Measurements from ENCODE around the gene RXRG. TPM values are rescaled to one million over a fixed set of nuclear protein-coding genes. Genes with fewer than 3 reads are reported as not detected.

Gene RXRG
- total RNA-seq, 1 experiment from 2014 or later = not detected

DNA sequence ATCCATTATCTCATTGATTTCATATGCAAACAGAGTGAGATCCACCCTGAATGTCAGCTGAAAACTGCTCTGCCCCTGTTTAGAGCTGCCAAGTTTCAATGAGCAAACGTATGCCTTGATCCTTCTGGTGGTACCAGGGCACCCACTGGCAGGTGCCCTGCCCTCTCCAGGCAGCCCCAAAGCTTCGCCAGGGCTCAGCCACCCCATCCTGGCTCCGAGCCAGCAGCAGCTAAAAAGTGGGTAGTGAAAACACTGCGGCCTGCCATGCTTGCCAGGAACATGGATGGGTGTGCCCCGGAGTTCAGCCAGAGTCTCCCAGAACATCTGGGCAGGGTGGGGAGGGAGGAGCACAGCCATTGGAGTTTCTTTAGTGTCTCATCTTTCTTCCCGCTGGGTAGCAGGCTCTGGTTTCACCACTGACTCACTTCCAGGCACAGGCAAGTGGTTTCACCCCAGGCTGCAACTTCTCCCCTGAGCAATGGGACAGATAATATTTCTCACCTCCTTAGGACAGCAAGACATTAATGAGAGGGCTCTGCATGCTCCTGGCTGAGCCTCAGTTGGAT is 80.3 kb downstream of the RXRG start:
- 0 out of 2 replicates have a peak, but pooled peaks have one; percentile 25 for TF ChIP-seq CEBPB (IDR thresholded peaks at IDR 0.05; ENCODE audit: low read depth)
- TF ChIP-seq SP1 (IDR thresholded peaks at IDR 0.05; ENCODE audit: low read depth) = peak; percentile 67
- TF ChIP-seq JUND (IDR thresholded peaks at IDR 0.05) = peak; percentile 59
- TF ChIP-seq, protein P1, sequence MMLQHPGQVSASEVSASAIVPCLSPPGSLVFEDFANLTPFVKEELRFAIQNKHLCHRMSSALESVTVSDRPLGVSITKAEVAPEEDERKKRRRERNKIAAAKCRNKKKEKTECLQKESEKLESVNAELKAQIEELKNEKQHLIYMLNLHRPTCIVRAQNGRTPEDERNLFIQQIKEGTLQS (IDR thresholded peaks at IDR 0.05) = no peak; the same call in 1 of the 2 replicates
- no peak for TF ChIP-seq RAD21 (IDR thresholded peaks at IDR 0.05; ENCODE audit: low read depth)
- TF ChIP-seq ZFX (IDR thresholded peaks at IDR 0.05) = no peak
- TF ChIP-seq, protein P2, sequence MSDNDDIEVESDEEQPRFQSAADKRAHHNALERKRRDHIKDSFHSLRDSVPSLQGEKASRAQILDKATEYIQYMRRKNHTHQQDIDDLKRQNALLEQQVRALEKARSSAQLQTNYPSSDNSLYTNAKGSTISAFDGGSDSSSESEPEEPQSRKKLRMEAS (IDR thresholded peaks at IDR 0.05) = peak; percentile 67
- TF ChIP-seq POLR2AphosphoS5 (IDR thresholded peaks at IDR 0.05; ENCODE audit: low read depth, low read length) = peak; percentile 38; the same call in 1 of the 2 replicates
- TF ChIP-seq EZH2phosphoT487 (IDR thresholded peaks at IDR 0.05; ENCODE audit: borderline replicate concordance) = no peak
- TF ChIP-seq CBX3 (IDR thresholded peaks at IDR 0.05; ENCODE audit: low read depth) = peak; percentile 73
- TF ChIP-seq FOSL1 (IDR thresholded peaks at IDR 0.05; ENCODE audit: low read depth) = peak; percentile 66
- peak; percentile 54 for TF ChIP-seq YY1 (IDR thresholded peaks at IDR 0.05; ENCODE audit: extremely low read depth, insufficient replicate concordance, low read depth, low read length)
- peak; percentile 26; the same call in 1 of the 2 replicates for TF ChIP-seq SIN3A (IDR thresholded peaks at IDR 0.05; ENCODE audit: low read depth)
- ChIA-PET POLR2A (no interaction called here), RAD21 (ENCODE audit: low non-redundant PET in 1 of 2, low total read pairs in 2 of 2, uncharacterized antibody in 2 of 2, unreplicated experiment in 2 of 2) (no interaction called here), CTCF (interaction anchor here (1.2 to 1.5 kb wide), 2 partner anchors 235 to 250 kb away, joined by 3 to 4 read pairs; no protein-coding TSS in a partner anchor)
- H3K9me3 ChIP-seq (ENCODE audit: control insufficient read depth in 1 of 2, insufficient read depth in 1 of 2, low read depth in 1 of 2, low read length in 2 of 2) = no peaks in the 10 kb centered on the region
- intact Hi-C loops (cut with micrococcal nuclease) = loop anchor here (5.0 kb wide), 2 partner anchors 217 to 237 kb away; no protein-coding TSS in a partner anchor
- peak overlapping the region; percentile 67 for H3K4me2 ChIP-seq (ENCODE audit: low read length)
- no peaks in the 10 kb centered on the region for H3K79me2 ChIP-seq (ENCODE audit: insufficient read depth, low read length)
- H3K9ac ChIP-seq (ENCODE audit: low read length) = no peak overlapping the region
- peak; percentile 83 for ATAC-seq
- H2AFZ ChIP-seq (ENCODE audit: low read depth, low read length, poor library complexity, severe bottlenecking) = no peak overlapping the region
- peak overlapping the region in 1 of 2 experiments; percentile 10; a peak in 1 of 4 replicates for H3K4me3 ChIP-seq (replicated peaks in 1 of 2; ENCODE audit: low read depth in 1 of 2, low read length in 2 of 2)
- no peak overlapping the region for H3K27ac ChIP-seq (ENCODE audit: low read depth, low read length)
- no TSS peak for BruUV-seq (replicated peaks)
- peak; percentile 45 for DNase-seq (ENCODE audit: low read depth, low spot score)
- H4K20me1 ChIP-seq (ENCODE audit: insufficient read depth) = no peaks in the 10 kb centered on the region
- peaks cover 11 to 21% of the 10 kb centered on the region in 2 experiments; a peak in 3 of 4 replicates for H3K4me1 ChIP-seq (ENCODE audit: control insufficient read depth in 1 of 2, insufficient read depth in 2 of 2, low read length in 2 of 2)
- H3K36me3 ChIP-seq (ENCODE audit: control insufficient read depth in 1 of 2, insufficient read depth in 2 of 2, low read length in 2 of 2) = no peaks in the 10 kb centered on the region
- H3K9me2 ChIP-seq (ENCODE audit: insufficient read depth) = no peaks in the 10 kb centered on the region
- H3K27me3 ChIP-seq (ENCODE audit: insufficient read depth, low read length) = no peaks in the 10 kb centered on the region

All from HCT116 (cell line).